ENCODE data around the gene TAF15. TPM values are rescaled to one million over a fixed set of nuclear protein-coding genes. Genes with fewer than 3 reads are reported as not detected.
A peak's percentile ranks its signal among the peaks of the same experiment; 100 is the strongest.

Gene TAF15
- total RNA-seq, 1 donor from 2014 or later = 180 TPM

- peak; percentile 97 for TF ChIP-seq CTCF (IDR thresholded peaks at IDR 0.05; ENCODE audit: partially characterized antibody, unreplicated experiment)
- Mint-ChIP-seq H3K27me3 (ENCODE audit: unreplicated experiment) (peaks cover 3% of the 10 kb centered on the region), H3K4me3 (ENCODE audit: unreplicated experiment) (peak overlapping the region; percentile 87), H3K27ac (ENCODE audit: unreplicated experiment) (peak overlapping the region; percentile 62), H3K9me3 (ENCODE audit: unreplicated experiment) (peaks cover 5% of the 10 kb centered on the region), H3K4me1 (ENCODE audit: low read depth, unreplicated experiment) (peaks cover 3% of the 10 kb centered on the region), H3K36me3 (ENCODE audit: unreplicated experiment) (peaks cover 3% of the 10 kb centered on the region)
- peak; percentile 95 for DNase-seq
These were observed 44.9 kb upstream of the TAF15 start for GRCh38 chr17:35764123-35764991.

GRCh38 chr17:35765086-35765710 is 44.1 kb upstream of the TAF15 start:
- Mint-ChIP-seq H3K27ac (ENCODE audit: unreplicated experiment) (peak overlapping the region; percentile 62), H3K27me3 (ENCODE audit: unreplicated experiment) (peaks cover 3% of the 10 kb centered on the region), H3K4me3 (ENCODE audit: unreplicated experiment) (peak overlapping the region; percentile 87), H3K9me3 (ENCODE audit: unreplicated experiment) (peaks cover 5% of the 10 kb centered on the region), H3K36me3 (ENCODE audit: unreplicated experiment) (peaks cover 3% of the 10 kb centered on the region), H3K4me1 (ENCODE audit: low read depth, unreplicated experiment) (peaks cover 3% of the 10 kb centered on the region)
- DNase-seq = no peak
- no peak for TF ChIP-seq CTCF (IDR thresholded peaks at IDR 0.05; ENCODE audit: partially characterized antibody, unreplicated experiment)

GRCh38 chr17:35765756-35766488 is 43.4 kb upstream of the TAF15 start:
- no peak for TF ChIP-seq CTCF (IDR thresholded peaks at IDR 0.05; ENCODE audit: partially characterized antibody, unreplicated experiment)
- peaks cover 3% of the 10 kb centered on the region for H3K4me1 Mint-ChIP-seq (ENCODE audit: low read depth, unreplicated experiment)
- peaks cover 3% of the 10 kb centered on the region for H3K27me3 Mint-ChIP-seq (ENCODE audit: unreplicated experiment)
- DNase-seq = no peak
- H3K4me3 Mint-ChIP-seq (ENCODE audit: unreplicated experiment) = no peak overlapping the region
- peaks cover 3% of the 10 kb centered on the region for H3K36me3 Mint-ChIP-seq (ENCODE audit: unreplicated experiment)
- H3K9me3 Mint-ChIP-seq (ENCODE audit: unreplicated experiment) = peaks cover 5% of the 10 kb centered on the region
- no peak overlapping the region for H3K27ac Mint-ChIP-seq (ENCODE audit: unreplicated experiment)

- Mint-ChIP-seq H3K4me3 (ENCODE audit: unreplicated experiment) (no peak overlapping the region), H3K27ac (ENCODE audit: unreplicated experiment) (no peak overlapping the region), H3K36me3 (ENCODE audit: unreplicated experiment) (peaks cover 3% of the 10 kb centered on the region), H3K27me3 (ENCODE audit: unreplicated experiment) (peaks cover 3% of the 10 kb centered on the region), H3K9me3 (ENCODE audit: unreplicated experiment) (peaks cover 5% of the 10 kb centered on the region), H3K4me1 (ENCODE audit: low read depth, unreplicated experiment) (peaks cover 3% of the 10 kb centered on the region)
- TF ChIP-seq CTCF (IDR thresholded peaks at IDR 0.05; ENCODE audit: partially characterized antibody, unreplicated experiment) = no peak
- DNase-seq = no peak
These were observed 42.8 kb upstream of the TAF15 start for GRCh38 chr17:35766489-35766877.

Data from glutamatergic neuron (in vitro differentiated cells).